Measurements from ENCODE around the gene GLIS1. TPM values are rescaled to one million over a fixed set of nuclear protein-coding genes. Genes with fewer than 3 reads are reported as not detected.

GLIS1 gene
- total and polyA plus RNA-seq, 9 donors = 0.12 to 2.9 (median 0.48) TPM; not detected in 1

DNA sequence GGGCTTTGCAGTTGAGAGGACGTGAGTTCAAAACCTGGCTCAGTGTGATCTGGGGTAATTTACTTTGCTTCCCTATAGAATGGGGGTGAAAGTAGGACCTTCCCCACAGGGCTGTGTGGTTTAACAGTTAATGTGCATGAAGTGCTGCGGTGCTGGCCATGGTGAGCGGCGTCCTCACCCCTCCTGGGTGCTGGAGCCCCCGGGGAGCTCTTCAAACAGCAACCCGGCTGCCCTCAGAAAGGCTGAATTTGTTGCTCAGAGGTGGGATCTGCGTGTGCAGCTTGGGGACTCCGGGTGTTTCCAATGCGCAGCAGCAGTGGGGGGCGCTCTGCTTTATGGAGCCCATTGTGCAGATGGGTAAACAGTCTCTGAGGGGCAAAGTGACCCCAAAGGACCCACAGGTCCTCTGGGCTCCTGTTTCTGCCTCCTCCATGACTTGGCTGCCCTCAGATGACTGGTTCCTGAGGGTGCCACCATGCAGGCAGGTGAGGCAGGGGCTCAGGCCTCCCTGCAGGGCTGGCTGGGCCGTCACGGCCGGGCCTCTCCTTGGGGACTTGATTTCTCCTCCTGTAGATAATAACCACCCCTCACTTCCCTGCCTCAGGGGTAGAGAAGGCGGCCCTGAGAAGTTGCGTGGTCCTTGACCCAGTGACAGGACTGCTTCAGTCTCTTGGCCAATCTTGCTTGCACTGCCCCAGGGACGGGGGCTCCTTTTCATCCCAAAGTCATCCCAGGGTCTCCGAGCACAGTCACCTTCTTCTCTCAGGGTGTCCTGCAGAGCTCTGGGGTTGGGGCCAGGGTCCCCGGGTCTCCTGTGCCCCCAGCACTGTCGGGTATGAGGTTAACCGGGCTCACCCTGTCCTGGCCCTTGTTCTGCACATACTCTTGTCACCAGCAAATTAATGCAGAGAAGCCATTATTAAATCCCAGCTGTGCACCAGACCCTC is 239.4 kb downstream of the GLIS1 start:
- TF ChIP-seq POLR2A (IDR thresholded peaks at IDR 0.05) (no peak), EP300 (IDR thresholded peaks at IDR 0.05) (no peak)
- TF ChIP-seq, protein P1, sequence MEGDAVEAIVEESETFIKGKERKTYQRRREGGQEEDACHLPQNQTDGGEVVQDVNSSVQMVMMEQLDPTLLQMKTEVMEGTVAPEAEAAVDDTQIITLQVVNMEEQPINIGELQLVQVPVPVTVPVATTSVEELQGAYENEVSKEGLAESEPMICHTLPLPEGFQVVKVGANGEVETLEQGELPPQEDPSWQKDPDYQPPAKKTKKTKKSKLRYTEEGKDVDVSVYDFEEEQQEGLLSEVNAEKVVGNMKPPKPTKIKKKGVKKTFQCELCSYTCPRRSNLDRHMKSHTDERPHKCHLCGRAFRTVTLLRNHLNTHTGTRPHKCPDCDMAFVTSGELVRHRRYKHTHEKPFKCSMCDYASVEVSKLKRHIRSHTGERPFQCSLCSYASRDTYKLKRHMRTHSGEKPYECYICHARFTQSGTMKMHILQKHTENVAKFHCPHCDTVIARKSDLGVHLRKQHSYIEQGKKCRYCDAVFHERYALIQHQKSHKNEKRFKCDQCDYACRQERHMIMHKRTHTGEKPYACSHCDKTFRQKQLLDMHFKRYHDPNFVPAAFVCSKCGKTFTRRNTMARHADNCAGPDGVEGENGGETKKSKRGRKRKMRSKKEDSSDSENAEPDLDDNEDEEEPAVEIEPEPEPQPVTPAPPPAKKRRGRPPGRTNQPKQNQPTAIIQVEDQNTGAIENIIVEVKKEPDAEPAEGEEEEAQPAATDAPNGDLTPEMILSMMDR (IDR thresholded peaks at IDR 0.05) = no peak
- H3K4me1 ChIP-seq (ENCODE audit: insufficient read depth) = no peaks in the 10 kb centered on the region
- no peaks in the 10 kb centered on the region for H3K36me3 ChIP-seq
- 79 to 82% (median 81%) methylated on average over 20 of the region's 20 CpGs for WGBS, 3 donors
- DNase-seq = no peak
- no peak overlapping the region for H3K27ac ChIP-seq
- intact Hi-C loops (cut with DNase I) = no loop called here
- no peaks in the 10 kb centered on the region for H3K27me3 ChIP-seq
- H3K4me3 ChIP-seq = no peak overlapping the region
- H3K9me3 ChIP-seq = no peaks in the 10 kb centered on the region

DNA sequence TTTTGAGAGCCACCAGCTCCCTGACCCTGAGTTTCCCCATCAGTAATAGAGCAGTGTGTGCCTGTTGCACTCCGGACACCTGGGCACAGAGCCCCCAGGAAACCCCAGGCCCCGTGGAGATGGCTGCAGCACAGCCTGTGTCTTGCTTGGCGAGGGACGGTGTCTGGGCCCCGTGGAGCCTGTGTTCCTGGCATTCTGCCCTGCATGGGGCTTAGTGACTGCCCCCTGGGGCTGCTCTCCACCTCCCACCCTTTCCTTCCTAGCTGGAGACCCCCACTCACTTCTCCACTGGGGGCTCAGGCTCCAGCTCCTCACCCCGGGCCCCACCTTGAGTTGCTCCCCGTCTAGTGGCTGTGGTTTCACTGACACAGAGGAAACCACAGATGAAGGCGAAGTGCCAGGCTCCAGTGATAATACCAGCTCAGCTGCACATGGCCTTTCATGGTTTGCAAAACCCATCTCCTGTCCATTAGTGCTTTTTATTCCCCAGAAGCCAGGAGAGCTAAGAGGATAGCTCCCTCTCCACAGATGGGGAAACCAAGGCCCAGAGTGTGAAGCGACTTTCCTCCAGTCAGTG is 240.3 kb downstream of the GLIS1 start:
- no peaks in the 10 kb centered on the region for H3K9me3 ChIP-seq
- no peak for DNase-seq
- no peaks in the 10 kb centered on the region for H3K36me3 ChIP-seq
- H3K27ac ChIP-seq = no peak overlapping the region
- no peaks in the 10 kb centered on the region for H3K27me3 ChIP-seq
- 50 to 55% (median 54%) methylated on average over 9 of the region's 9 CpGs for WGBS, 3 donors
- H3K4me1 ChIP-seq (ENCODE audit: insufficient read depth) = no peaks in the 10 kb centered on the region
- H3K4me3 ChIP-seq = no peak overlapping the region
- intact Hi-C loops (cut with DNase I) = no loop called here
- TF ChIP-seq EP300 (IDR thresholded peaks at IDR 0.05) (no peak), POLR2A (IDR thresholded peaks at IDR 0.05) (no peak)
- TF ChIP-seq, protein P1 (IDR thresholded peaks at IDR 0.05) = no peak

DNA sequence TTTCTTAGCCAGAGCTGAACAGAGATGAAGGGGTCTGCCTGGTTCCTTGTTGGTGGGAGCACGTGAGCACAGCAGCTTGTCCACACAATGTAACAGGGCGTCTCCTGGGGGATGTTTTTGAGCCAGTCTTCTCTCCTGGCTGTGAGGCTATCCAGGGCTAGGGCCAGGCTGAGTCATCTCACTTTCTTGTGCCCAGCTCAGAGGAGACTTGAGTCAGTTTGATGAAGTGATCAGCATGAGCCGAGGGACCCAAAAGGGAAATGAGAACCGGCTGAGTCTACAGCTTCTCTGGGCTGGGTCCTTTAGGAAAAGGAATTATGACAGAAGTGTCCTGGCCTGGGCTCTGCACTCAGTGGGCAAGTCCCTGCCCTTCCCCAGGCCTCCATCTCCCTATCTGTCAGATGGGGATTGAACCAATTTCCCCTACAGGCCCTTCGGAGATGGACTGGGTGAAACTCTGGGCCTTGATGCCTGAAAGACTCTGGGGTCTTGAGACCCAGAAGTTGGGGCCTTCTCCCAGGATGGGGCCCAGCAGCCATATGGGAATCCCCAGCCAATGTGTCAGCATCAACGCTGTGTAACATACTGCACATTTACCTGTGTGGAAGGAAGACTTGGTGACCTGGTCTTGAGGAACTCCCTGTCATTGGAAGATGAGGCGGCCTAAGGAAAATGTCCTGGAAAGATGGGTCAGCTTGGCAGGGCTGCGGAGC is 243.2 kb downstream of the GLIS1 start:
- H3K4me3 ChIP-seq = no peak overlapping the region
- no peaks in the 10 kb centered on the region for H3K27me3 ChIP-seq
- H3K36me3 ChIP-seq = no peaks in the 10 kb centered on the region
- no peaks in the 10 kb centered on the region for H3K4me1 ChIP-seq (ENCODE audit: insufficient read depth)
- intact Hi-C loops (cut with DNase I) = no loop called here
- H3K27ac ChIP-seq = no peak overlapping the region
- H3K9me3 ChIP-seq = no peaks in the 10 kb centered on the region
- DNase-seq = no peak
- TF ChIP-seq POLR2A (IDR thresholded peaks at IDR 0.05) (no peak), EP300 (IDR thresholded peaks at IDR 0.05) (no peak)
- TF ChIP-seq, protein P1 (IDR thresholded peaks at IDR 0.05) = no peak
- WGBS, 3 donors = 94 to 97% (median 96%) methylated on average over 8 of the region's 8 CpGs

DNA sequence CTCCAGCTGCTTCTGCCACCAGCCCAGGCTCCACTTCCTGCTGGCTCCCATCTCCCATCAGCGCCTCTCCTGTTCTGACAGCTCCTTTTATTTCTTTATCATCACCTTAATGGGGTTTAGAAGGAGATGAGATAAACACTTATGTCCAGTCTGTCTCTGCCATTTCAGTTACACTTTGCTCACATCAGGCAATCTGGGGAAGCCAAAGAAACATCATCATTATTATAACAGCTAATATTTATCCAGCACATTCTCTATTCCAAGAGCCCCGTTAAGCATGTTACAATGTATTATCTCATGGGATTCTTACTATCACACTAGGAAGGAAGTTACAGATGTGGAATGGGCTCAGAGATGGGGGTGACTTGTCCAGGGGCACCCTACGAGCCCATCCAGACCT is 248.6 kb downstream of the GLIS1 start:
- Histone ChIP-seq H3K27me3 (no peaks in the 10 kb centered on the region), H3K27ac (no peak overlapping the region), H3K4me1 (ENCODE audit: insufficient read depth) (no peaks in the 10 kb centered on the region), H3K36me3 (no peaks in the 10 kb centered on the region), H3K9me3 (no peaks in the 10 kb centered on the region), H3K4me3 (no peak overlapping the region)
- WGBS, 3 donors = 49 to 56% (median 55%) methylated on average over 3 of the region's 3 CpGs
- TF ChIP-seq, protein P1 (IDR thresholded peaks at IDR 0.05) = no peak
- TF ChIP-seq POLR2A (IDR thresholded peaks at IDR 0.05) (no peak), EP300 (IDR thresholded peaks at IDR 0.05) (no peak)
- intact Hi-C loops (cut with DNase I) = no loop called here
- no peak for DNase-seq

All from ovary (tissue), 9 donors.